Right forelimb (tissue), 1 donor: ENCODE data around the gene TSPAN3.

Source experiments
- DNase-seq: peaks from one replicate; pipeline ENCODE4 v3.0.0-alpha.2; 2018

TSPAN3 gene

GRCh38 chr15:77083381-77084160 lies 12.7 kb upstream of the TSPAN3 start:
- DNase-seq: peak; percentile 64

- no peak for DNase-seq
These were observed 11.1 kb upstream of the TSPAN3 start for GRCh38 chr15:77081971-77082370.

GRCh38 chr15:77076323-77076915 lies 5.5 kb upstream of the TSPAN3 start:
- no peak for DNase-seq

- no peak for DNase-seq
These were observed 4.6 kb upstream of the TSPAN3 start for GRCh38 chr15:77075528-77075927.

- no peak for DNase-seq
These were observed 3.4 kb upstream of the TSPAN3 start for GRCh38 chr15:77074350-77074749.

- DNase-seq: no peak
These were observed 655 bp upstream of the TSPAN3 start for GRCh38 chr15:77071305-77072223.

- DNase-seq: no peak
These were observed 772 bp downstream of the TSPAN3 start for GRCh38 chr15:77070180-77070494.

- DNase-seq: no peak
These were observed 1.3 kb downstream of the TSPAN3 start for GRCh38 chr15:77069521-77070121.

GRCh38 chr15:77068633-77069032 lies 2.3 kb downstream of the TSPAN3 start:
- no peak for DNase-seq

- no peak for DNase-seq
These were observed 3.1 kb downstream of the TSPAN3 start for GRCh38 chr15:77067691-77068367.

- DNase-seq: no peak
These were observed 3.8 kb downstream of the TSPAN3 start for GRCh38 chr15:77066971-77067690.

- DNase-seq: no peak
These were observed 6.2 kb downstream of the TSPAN3 start for GRCh38 chr15:77064539-77065308.

GRCh38 chr15:77064063-77064462 lies 6.8 kb downstream of the TSPAN3 start:
- no peak for DNase-seq

- DNase-seq: no peak
These were observed 7.7 kb downstream of the TSPAN3 start for GRCh38 chr15:77063249-77063648.

GRCh38 chr15:77060546-77060945 lies 10.4 kb downstream of the TSPAN3 start:
- DNase-seq: no peak

- no peak for DNase-seq
These were observed 11.0 kb downstream of the TSPAN3 start for GRCh38 chr15:77059786-77060361.

- DNase-seq: no peak
These were observed 12.4 kb downstream of the TSPAN3 start for GRCh38 chr15:77058468-77058867.

GRCh38 chr15:77057685-77058084 lies 13.2 kb downstream of the TSPAN3 start:
- DNase-seq: no peak

GRCh38 chr15:77057072-77057471 lies 13.8 kb downstream of the TSPAN3 start:
- DNase-seq: no peak

GRCh38 chr15:77053709-77054108 lies 17.2 kb downstream of the TSPAN3 start:
- no peak for DNase-seq

GRCh38 chr15:77052556-77052955 lies 18.4 kb downstream of the TSPAN3 start:
- DNase-seq: no peak
